Loucy (cell line): Measurements from ENCODE around the gene CDK8.

Experiments
- EZH2phosphoT487 ChIP-seq: fragments of 200-600 bp; IDR thresholded peaks from 2 replicates; pipeline ENCODE4 v1.6.1; 2018; ENCODE audit warnings: antibody characterized with exemption, mild to moderate bottlenecking, moderate library complexity, borderline replicate concordance
- TF ChIP-seq, protein P1 (sequence below): fragments of 200-600 bp; sonication (generic); conservative IDR thresholded peaks from 2 replicates; pipeline ENCODE4 v1.5.1; 2014; ENCODE audit warnings: mild to moderate bottlenecking, antibody characterized with exemption, low read length

DNA sequence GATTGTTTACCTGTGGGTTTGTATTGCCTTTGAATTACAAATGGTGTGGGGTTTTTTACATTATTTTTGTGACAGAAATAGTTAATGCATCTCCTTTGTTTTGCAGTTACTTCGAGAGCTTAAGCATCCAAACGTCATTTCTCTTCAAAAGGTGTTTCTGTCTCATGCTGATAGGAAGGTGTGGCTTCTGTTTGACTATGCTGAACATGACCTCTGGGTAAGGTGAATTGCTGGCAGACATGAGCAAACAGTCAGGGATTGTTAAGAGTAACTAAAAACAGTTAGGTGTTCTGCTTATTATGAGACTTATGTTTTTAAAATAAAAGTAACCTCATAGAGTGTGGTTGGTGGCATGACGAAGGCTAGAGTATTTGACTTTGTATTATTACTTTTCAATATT lies 95.0 kb downstream of the CDK8 start:
- TF ChIP-seq, protein P1, sequence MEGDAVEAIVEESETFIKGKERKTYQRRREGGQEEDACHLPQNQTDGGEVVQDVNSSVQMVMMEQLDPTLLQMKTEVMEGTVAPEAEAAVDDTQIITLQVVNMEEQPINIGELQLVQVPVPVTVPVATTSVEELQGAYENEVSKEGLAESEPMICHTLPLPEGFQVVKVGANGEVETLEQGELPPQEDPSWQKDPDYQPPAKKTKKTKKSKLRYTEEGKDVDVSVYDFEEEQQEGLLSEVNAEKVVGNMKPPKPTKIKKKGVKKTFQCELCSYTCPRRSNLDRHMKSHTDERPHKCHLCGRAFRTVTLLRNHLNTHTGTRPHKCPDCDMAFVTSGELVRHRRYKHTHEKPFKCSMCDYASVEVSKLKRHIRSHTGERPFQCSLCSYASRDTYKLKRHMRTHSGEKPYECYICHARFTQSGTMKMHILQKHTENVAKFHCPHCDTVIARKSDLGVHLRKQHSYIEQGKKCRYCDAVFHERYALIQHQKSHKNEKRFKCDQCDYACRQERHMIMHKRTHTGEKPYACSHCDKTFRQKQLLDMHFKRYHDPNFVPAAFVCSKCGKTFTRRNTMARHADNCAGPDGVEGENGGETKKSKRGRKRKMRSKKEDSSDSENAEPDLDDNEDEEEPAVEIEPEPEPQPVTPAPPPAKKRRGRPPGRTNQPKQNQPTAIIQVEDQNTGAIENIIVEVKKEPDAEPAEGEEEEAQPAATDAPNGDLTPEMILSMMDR: no peak
- no peak for TF ChIP-seq EZH2phosphoT487
